Liver (tissue), 3 donors: ENCODE results near the gene MYO16.
"Not testable (repeated sequence)": the region's sequence is repeated elsewhere in the genome, so short reads cannot be mapped to it uniquely, and the experiment has no call there.

ENCODE experiments used
- EGR1 ChIP-seq, 2 donors: IDR thresholded peaks; 2 replicates each; pipeline ENCODE4 v1.6.1; 2016 to 2018; ENCODE audit warnings: antibody characterized with exemption in 2 of 2, low read depth in 2 of 2
- FOXA2 ChIP-seq: IDR thresholded peaks from 2 replicates; pipeline ENCODE4 v1.6.1; 2016; ENCODE audit warnings: antibody characterized with exemption
- JUND ChIP-seq, 2 donors: IDR thresholded peaks; 2 replicates each; pipeline ENCODE4 v1.6.1; 2016; ENCODE audit warnings: antibody characterized with exemption in 2 of 2
- RAD21 ChIP-seq, 2 donors: IDR thresholded peaks; 2 replicates each; pipeline ENCODE4 v1.6.1; 2016; ENCODE audit warnings: antibody characterized with exemption in 2 of 2, mild to moderate bottlenecking in 2 of 2
- TAF1 ChIP-seq: conservative IDR thresholded peaks from 2 replicates; pipeline ENCODE4 v1.6.1; 2016; ENCODE audit warnings: antibody characterized with exemption, mild to moderate bottlenecking
- YY1 ChIP-seq: IDR thresholded peaks from 2 replicates; pipeline ENCODE4 v1.6.1; 2016; ENCODE audit warnings: antibody characterized with exemption, mild to moderate bottlenecking
- TF ChIP-seq, protein P1 (sequence below): fragments of 150-350 bp; IDR thresholded peaks from 2 replicates; pipeline ENCODE4 v1.5.1; 2017; ENCODE audit warnings: improper control_type of control experiment, low read depth, low read length; ENCODE audit not compliant: missing input control
- TF ChIP-seq, protein P2 (sequence below): IDR thresholded peaks from 2 replicates; pipeline ENCODE4 v1.6.1; 2016; ENCODE audit warnings: antibody characterized with exemption
- donor health status: healthy.
- donor health status: healthy.

DNA sequence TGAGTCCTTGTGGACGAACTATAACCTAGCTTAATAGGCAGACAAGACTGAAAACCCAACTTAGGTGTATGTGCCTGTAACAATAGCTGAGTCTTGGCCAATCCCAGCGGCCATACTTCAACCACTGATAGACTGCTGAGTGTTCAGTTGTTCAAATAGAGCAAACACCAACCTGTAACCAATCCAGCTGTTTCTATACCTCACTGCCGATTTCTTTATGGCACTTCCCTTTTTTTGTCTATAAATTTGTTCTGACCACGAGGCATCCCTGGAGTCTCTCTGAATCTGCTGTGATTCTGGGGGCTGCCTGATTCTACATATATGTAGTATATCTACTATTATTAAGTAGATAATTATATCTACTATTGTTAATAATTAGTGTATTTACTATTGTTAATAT, 284.3 kb downstream of the MYO16 start:
- not testable (repeated sequence) for TF ChIP-seq FOXA2; RAD21 (IDR thresholded peaks at IDR 0.05); JUND (IDR thresholded peaks at IDR 0.05); TAF1; EGR1 (IDR thresholded peaks at IDR 0.05; ENCODE audit: low read depth in 2 of 2); YY1
- TF ChIP-seq, protein P1, sequence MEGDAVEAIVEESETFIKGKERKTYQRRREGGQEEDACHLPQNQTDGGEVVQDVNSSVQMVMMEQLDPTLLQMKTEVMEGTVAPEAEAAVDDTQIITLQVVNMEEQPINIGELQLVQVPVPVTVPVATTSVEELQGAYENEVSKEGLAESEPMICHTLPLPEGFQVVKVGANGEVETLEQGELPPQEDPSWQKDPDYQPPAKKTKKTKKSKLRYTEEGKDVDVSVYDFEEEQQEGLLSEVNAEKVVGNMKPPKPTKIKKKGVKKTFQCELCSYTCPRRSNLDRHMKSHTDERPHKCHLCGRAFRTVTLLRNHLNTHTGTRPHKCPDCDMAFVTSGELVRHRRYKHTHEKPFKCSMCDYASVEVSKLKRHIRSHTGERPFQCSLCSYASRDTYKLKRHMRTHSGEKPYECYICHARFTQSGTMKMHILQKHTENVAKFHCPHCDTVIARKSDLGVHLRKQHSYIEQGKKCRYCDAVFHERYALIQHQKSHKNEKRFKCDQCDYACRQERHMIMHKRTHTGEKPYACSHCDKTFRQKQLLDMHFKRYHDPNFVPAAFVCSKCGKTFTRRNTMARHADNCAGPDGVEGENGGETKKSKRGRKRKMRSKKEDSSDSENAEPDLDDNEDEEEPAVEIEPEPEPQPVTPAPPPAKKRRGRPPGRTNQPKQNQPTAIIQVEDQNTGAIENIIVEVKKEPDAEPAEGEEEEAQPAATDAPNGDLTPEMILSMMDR, result not testable (repeated sequence)
- TF ChIP-seq, protein P2, sequence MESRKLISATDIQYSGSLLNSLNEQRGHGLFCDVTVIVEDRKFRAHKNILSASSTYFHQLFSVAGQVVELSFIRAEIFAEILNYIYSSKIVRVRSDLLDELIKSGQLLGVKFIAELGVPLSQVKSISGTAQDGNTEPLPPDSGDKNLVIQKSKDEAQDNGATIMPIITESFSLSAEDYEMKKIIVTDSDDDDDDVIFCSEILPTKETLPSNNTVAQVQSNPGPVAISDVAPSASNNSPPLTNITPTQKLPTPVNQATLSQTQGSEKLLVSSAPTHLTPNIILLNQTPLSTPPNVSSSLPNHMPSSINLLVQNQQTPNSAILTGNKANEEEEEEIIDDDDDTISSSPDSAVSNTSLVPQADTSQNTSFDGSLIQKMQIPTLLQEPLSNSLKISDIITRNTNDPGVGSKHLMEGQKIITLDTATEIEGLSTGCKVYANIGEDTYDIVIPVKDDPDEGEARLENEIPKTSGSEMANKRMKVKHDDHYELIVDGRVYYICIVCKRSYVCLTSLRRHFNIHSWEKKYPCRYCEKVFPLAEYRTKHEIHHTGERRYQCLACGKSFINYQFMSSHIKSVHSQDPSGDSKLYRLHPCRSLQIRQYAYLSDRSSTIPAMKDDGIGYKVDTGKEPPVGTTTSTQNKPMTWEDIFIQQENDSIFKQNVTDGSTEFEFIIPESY, result not testable (repeated sequence)
